ES-I3 (cell line): ENCODE data around the gene MYO10.
"Not testable (repeated sequence)": the region's sequence is repeated elsewhere in the genome, so short reads cannot be mapped to it uniquely, and the experiment has no call there.

Source experiments
- H3K36me3 ChIP-seq: 2 replicates; pipeline ENCODE4 v1.6.1; 2013; ENCODE audit warnings: mild to moderate bottlenecking, low read length, control low read depth, moderate library complexity; ENCODE audit not compliant: insufficient read depth
- H3K4me1 ChIP-seq: 2 replicates; pipeline ENCODE4 v1.6.1; 2013; ENCODE audit warnings: mild to moderate bottlenecking, control low read depth, low read length; ENCODE audit not compliant: insufficient read depth
- H3K9ac ChIP-seq: 2 replicates; pipeline ENCODE4 v1.6.1; 2013; ENCODE audit warnings: low read depth, mild to moderate bottlenecking, low read length, moderate library complexity
- H3K9me3 ChIP-seq: 2 replicates; pipeline ENCODE4 v1.6.1; 2013; ENCODE audit warnings: mild to moderate bottlenecking, low read length, moderate library complexity; ENCODE audit not compliant: control insufficient read depth, insufficient read depth

The MYO10 gene

DNA sequence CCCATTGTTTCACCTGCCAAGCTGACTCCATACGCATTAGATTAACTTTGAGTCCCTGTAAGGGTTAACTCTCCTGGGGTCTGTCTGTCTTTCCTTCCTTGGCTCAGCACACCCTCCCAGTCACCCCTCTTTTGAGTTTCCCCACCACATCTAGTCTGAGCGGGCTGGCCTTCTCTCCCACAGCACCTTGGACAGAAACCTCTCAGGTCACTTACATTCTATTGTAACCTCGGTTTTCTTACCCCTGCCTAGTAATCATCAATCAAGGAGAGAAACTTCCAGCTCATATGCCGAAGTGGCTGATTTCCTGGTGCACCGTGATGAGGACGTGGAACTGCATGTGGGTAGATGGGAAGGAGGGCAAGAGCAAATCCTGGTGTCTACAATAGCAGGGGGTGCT is 102.1 kb downstream of the MYO10 start:
- Histone ChIP-seq H3K9ac (no peak overlapping the region), H3K9me3 (no peaks in the 10 kb centered on the region), H3K36me3 (no peaks in the 10 kb centered on the region), H3K4me1 (no peaks in the 10 kb centered on the region)

- H3K9me3 ChIP-seq, H3K36me3 ChIP-seq, H3K9ac ChIP-seq: not testable (repeated sequence)
These were observed 104.8 kb downstream of the MYO10 start for GRCh38 chr5:16831326-16831725.

DNA sequence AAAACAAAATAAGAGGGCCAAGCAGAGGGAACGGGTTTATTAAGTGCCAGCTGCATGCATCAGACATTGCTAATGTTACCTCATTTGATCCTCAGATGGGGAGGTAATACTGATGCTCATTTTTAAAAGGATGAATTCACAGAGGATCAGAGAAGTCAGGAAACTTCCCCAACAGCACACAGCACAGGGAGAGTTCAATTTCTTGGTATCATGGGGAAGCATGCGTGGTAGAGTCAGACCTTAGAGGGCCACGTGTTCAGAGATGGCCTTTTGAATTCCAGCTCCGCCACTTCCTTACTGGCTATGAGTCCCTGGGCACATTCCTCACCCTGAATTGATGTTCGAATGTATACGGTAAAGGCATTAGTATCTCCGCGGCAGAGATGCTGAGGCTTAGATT is 108.3 kb downstream of the MYO10 start:
- H3K36me3 ChIP-seq: no peaks in the 10 kb centered on the region

More at GRCh38 chr5:16831326-16831725, 104.8 kb downstream of the MYO10 start:
- H3K4me1 ChIP-seq: not testable (repeated sequence)

GRCh38 chr5:16826379-16827125 is 109.5 kb downstream of the MYO10 start:
- no peaks in the 10 kb centered on the region for H3K36me3 ChIP-seq
- 0 out of 2 replicates have a peak, but pooled peaks cover 5% of the 10 kb centered on the region for H3K4me1 ChIP-seq
- H3K9me3 ChIP-seq: no peaks in the 10 kb centered on the region
- H3K9ac ChIP-seq: no peak overlapping the region

More for the DNA sequence above, 108.3 kb downstream of the MYO10 start:
- H3K9ac ChIP-seq: no peak overlapping the region
- 0 out of 2 replicates have a peak, but pooled peaks cover 5% of the 10 kb centered on the region for H3K4me1 ChIP-seq
- H3K9me3 ChIP-seq: no peaks in the 10 kb centered on the region

GRCh38 chr5:16819522-16820167 is 116.4 kb downstream of the MYO10 start:
- H3K36me3 ChIP-seq: no peaks in the 10 kb centered on the region; the same call in 1 of the 2 replicates
- H3K9me3 ChIP-seq: no peaks in the 10 kb centered on the region
- H3K9ac ChIP-seq: no peak overlapping the region
- H3K4me1 ChIP-seq: no peaks in the 10 kb centered on the region

GRCh38 chr5:16815432-16815831 is 120.7 kb downstream of the MYO10 start:
- Histone ChIP-seq H3K9me3 (no peaks in the 10 kb centered on the region), H3K36me3 (no peaks in the 10 kb centered on the region; the same call in 1 of the 2 replicates), H3K4me1 (no peaks in the 10 kb centered on the region), H3K9ac (no peak overlapping the region)

- H3K4me1 ChIP-seq: no peaks in the 10 kb centered on the region; the same call in 1 of the 2 replicates
- no peak overlapping the region for H3K9ac ChIP-seq
- no peaks in the 10 kb centered on the region; the same call in 1 of the 2 replicates for H3K36me3 ChIP-seq
These were observed 123.2 kb downstream of the MYO10 start for GRCh38 chr5:16812911-16813310.

GRCh38 chr5:16812448-16812847 is 123.6 kb downstream of the MYO10 start:
- Histone ChIP-seq H3K36me3 (no peaks in the 10 kb centered on the region; the same call in 1 of the 2 replicates), H3K9ac (no peak overlapping the region)

More at GRCh38 chr5:16812911-16813310, 123.2 kb downstream of the MYO10 start:
- no peaks in the 10 kb centered on the region for H3K9me3 ChIP-seq

GRCh38 chr5:16810208-16810854 is 125.8 kb downstream of the MYO10 start:
- H3K4me1 ChIP-seq: no peaks in the 10 kb centered on the region; the same call in 1 of the 2 replicates
- H3K9ac ChIP-seq: no peak overlapping the region
- no peaks in the 10 kb centered on the region for H3K9me3 ChIP-seq
- H3K36me3 ChIP-seq: no peaks in the 10 kb centered on the region; the same call in 1 of the 2 replicates

More at GRCh38 chr5:16812448-16812847, 123.6 kb downstream of the MYO10 start:
- Histone ChIP-seq H3K9me3 (no peaks in the 10 kb centered on the region), H3K4me1 (no peaks in the 10 kb centered on the region; the same call in 1 of the 2 replicates)

- Histone ChIP-seq H3K9me3 (no peaks in the 10 kb centered on the region), H3K36me3 (no peaks in the 10 kb centered on the region), H3K4me1 (no peaks in the 10 kb centered on the region; the same call in 1 of the 2 replicates), H3K9ac (no peak overlapping the region)
These were observed 126.5 kb downstream of the MYO10 start for GRCh38 chr5:16809395-16810207.

DNA sequence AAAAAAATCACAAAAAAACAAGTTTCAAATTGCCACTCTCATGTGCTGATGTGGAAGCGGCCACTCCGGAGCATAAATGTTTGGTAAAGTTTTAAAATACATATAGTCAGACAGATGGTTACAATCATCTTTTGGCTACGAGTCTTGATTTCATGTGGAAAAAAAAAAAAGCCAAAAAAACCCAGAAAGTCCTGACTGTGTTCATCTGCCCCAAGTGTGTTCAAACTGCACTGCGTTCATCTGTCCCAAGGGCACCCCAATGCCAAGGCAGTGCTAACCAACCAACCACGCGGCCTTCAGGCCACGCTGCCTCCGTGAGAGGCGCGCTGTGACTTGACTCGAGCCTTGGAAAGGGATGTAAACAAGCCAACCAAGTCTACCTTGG is 127.1 kb downstream of the MYO10 start:
- Histone ChIP-seq H3K36me3 (no peaks in the 10 kb centered on the region), H3K9ac (no peak overlapping the region), H3K9me3 (no peaks in the 10 kb centered on the region)

GRCh38 chr5:16808021-16808420 is 128.1 kb downstream of the MYO10 start:
- Histone ChIP-seq H3K4me1 (no peaks in the 10 kb centered on the region; the same call in 1 of the 2 replicates), H3K9ac (no peak overlapping the region), H3K36me3 (no peaks in the 10 kb centered on the region)

More for the DNA sequence above, 127.1 kb downstream of the MYO10 start:
- no peaks in the 10 kb centered on the region; the same call in 1 of the 2 replicates for H3K4me1 ChIP-seq

GRCh38 chr5:16807547-16807864 is 128.6 kb downstream of the MYO10 start:
- no peaks in the 10 kb centered on the region for H3K9me3 ChIP-seq
- no peaks in the 10 kb centered on the region; the same call in 1 of the 2 replicates for H3K4me1 ChIP-seq
- no peak overlapping the region for H3K9ac ChIP-seq
- H3K36me3 ChIP-seq: no peaks in the 10 kb centered on the region

More at GRCh38 chr5:16808021-16808420, 128.1 kb downstream of the MYO10 start:
- H3K9me3 ChIP-seq: no peaks in the 10 kb centered on the region
